CD4-positive, alpha-beta T cell treated with Interleukin-4 for 4 hours (primary cell): ENCODE data around the gene KIF26A.

Experiments
- DNase-seq: peaks from one replicate; pipeline ENCODE4 v3.0.0-alpha.2; 2020

Gene KIF26A

GRCh38 chr14:104212206-104213095 lies 74.1 kb downstream of the KIF26A start:
- no peak for DNase-seq

DNA sequence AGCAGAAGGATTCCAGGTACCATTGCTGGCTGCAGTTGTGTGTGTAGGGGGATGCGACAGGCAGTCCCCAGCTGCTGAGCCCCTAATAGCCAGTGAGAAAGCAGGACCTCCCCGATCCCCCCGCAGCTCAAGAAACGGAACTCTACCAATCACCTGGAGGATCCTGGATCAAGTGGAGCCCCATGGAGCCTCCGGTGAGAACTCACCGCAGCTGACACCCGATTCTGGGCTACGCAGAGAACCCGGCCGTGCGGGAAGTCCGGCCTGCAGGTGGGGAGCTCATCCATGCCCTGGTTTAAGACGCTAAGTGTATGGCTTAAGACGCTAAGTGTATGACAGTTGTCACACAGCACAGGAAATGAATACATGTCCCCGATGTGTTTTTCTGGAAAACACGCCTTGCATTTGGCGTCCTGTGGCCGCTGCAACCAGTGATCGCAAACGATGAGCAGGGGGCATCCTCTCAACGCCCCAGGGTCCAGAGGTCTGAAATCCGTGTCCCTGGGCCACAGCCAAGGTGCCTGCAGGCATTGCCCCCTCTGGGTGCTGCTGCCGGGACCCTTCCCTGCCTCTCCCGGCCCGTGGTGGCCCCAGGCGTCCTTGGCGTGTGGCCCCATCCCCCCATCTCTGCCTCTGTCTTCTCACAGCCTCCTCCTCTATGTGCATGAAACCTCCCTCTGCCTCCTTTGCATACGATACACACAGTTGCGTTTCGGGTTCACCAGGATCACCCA lies 75.1 kb downstream of the KIF26A start:
- no peak for DNase-seq

DNA sequence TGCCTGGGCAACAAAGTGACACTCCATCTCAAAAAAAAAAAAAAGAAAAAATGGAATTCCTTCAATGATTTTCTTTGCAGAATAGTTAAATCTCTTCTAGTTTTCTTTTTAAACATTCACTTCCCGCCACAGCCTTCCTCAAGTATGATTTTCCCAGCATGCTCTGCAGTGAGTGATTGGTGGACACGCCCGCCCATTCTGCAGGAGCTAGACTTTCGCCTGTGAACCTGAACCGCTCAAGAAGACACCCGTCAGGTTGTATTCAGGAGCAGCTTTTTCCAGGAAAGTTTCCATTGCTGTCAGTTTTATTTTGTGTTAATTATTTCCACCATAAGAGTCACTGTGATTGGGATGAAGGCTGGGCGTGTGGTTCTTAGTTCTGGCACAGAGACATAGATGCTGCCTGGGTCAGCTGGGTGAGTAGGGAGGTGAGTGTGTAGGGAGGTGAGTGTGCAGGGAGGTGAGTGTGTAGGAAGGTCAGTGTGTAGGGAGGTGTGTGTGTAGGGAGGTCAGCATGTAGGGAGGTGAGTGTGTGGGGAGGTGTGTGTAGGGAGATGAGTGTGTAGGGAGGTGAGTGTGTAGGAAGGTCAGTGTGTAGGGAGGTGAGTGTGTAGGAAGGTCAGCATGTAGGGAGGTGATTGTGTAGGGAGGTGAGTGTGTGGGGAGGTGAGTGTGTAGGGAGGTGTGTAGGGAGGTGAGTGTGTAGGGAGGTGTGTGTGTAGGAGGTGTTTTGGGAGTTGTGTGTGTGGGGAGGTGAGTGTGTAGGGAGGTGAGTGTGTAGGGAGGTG lies 76.2 kb downstream of the KIF26A start:
- no peak for DNase-seq

DNA sequence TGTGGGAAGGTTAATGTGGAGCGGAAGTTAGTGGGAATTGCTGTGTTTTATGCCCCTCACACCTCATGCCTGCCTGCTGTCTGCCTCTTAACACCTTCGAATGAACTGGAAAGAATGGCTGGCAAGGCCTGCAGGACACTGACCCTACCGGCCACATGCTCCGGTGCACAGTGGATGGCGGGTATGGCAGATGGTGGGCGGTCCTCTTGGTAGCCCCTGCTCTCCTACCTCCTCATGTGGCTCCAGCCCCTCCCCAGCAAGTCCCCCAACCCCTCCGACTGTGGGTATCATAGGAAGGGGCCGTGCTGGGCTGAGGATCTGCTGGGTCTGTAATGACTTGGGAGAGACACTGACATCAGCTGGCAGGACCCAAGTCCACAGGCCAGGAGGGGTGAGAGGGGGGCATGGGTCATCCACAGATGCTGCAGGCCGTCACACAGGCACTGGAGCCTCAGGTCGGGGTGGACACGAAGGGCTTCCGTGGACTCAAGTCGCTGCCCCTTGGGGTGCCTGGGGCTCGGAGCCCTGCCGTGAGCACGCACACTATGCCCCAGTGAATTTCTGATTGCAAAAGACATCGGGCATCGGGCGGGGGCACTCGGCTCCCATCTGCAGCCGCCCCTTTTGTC lies 77.4 kb downstream of the KIF26A start:
- no peak for DNase-seq

- DNase-seq: no peak
These were observed 78.1 kb downstream of the KIF26A start for GRCh38 chr14:104216457-104216856.

GRCh38 chr14:104217486-104218360 lies 79.3 kb downstream of the KIF26A start:
- no peak for DNase-seq

- DNase-seq: no peak
These were observed 80.2 kb downstream of the KIF26A start for GRCh38 chr14:104218361-104219180.

DNA sequence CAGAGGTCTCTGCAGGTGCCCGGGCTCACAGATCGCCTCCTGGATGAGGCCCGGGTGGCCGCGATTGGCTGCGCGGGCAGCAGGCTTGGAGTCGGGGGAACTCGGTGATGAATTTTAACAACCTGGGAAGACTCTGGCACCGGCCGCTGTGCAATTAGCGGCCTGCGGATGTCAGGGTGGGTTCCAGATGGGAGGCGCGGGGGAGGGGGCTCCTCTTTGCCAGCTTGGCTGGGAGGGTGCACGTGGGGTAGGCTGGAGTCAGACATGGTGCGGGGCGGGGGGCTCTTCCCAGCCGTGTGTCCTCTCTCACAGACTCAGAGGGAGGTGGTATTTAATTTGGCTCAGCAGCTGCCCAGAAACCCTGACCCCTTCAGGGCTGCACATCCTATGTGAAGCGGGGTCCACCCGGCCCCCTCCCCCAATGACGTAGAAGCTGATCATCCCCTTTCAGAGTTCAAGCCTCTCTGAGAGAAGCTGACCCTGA lies 81.4 kb downstream of the KIF26A start:
- no peak for DNase-seq

DNA sequence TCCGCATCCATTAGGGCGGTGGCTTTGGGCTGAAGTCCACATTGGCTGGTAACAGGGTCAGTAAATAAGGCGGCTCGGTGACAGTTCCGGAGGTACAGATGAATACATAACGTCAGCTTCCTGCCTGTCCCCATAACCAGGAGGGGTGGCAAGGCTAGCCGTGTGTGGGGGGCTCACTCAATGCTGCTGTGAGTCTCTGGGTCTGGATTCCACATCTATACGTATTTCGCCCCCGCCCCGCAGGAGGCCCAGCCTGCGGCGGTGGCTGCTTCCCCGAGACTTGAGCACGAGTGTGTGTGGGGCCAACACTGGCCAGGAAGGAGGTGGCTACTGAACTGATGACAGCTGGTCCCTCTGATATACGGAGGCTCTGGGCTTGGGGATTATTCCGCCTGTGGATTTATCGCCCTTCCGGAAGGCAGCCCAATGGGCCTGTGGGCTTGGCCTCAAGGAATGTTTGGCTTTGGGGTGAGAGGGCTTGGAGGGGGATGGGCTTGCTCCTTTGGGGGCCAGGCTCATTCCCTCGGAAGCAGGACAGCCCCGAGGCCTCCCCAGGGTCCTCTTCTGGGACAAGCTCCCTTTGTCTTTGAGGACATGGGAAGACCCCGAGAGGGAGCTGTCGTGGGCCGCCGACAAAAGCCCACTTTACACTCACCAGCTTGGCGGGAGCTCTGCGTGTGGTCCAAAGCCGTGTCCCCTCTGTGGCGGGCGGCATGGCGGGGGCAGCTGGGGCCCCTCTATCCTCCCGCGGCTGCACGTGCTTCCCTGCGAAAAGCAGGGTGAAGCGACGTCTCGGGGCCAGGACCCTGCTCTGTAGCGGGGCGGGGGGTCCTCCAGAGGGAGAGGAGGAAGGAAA lies 82.1 kb downstream of the KIF26A start:
- no peak for DNase-seq

GRCh38 chr14:104221071-104221625 lies 82.8 kb downstream of the KIF26A start:
- no peak for DNase-seq

DNA sequence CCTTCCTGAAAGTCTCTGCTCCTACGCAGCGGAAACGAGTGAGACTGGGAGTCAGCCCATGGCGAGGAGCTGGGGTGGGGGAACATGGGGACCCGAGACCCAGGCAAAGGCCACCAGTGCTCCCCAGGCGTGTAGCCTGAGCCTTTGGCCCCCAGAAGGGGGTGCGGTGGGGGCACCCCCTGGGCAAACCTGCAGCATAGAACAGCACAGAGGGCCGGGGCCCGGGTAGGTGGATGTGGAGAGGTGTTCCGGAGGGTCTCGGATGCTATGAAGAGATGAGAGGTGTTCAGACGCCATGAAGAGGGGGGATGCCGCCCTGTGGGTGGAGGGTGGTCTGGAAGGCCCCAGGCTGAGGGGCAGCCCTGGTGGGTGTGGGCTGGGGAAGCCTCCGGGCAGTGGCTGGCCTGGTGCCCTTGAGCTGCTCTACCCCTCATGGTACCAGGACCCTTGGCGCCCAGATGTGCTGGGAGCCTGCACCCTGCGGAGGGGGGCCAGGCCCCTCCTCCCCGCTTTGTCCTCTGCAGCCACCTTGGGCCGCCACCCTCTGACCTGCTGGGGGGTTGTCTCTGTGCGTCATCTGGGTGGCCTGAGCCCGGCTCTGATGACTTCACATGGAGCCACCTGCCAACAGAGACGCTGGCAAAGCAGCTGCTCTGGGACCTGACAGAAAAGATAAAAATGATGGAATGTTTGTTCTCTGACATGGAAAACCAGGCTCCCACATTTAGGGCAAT lies 83.4 kb downstream of the KIF26A start:
- no peak for DNase-seq

GRCh38 chr14:104222396-104223036 lies 84.1 kb downstream of the KIF26A start:
- no peak for DNase-seq

DNA sequence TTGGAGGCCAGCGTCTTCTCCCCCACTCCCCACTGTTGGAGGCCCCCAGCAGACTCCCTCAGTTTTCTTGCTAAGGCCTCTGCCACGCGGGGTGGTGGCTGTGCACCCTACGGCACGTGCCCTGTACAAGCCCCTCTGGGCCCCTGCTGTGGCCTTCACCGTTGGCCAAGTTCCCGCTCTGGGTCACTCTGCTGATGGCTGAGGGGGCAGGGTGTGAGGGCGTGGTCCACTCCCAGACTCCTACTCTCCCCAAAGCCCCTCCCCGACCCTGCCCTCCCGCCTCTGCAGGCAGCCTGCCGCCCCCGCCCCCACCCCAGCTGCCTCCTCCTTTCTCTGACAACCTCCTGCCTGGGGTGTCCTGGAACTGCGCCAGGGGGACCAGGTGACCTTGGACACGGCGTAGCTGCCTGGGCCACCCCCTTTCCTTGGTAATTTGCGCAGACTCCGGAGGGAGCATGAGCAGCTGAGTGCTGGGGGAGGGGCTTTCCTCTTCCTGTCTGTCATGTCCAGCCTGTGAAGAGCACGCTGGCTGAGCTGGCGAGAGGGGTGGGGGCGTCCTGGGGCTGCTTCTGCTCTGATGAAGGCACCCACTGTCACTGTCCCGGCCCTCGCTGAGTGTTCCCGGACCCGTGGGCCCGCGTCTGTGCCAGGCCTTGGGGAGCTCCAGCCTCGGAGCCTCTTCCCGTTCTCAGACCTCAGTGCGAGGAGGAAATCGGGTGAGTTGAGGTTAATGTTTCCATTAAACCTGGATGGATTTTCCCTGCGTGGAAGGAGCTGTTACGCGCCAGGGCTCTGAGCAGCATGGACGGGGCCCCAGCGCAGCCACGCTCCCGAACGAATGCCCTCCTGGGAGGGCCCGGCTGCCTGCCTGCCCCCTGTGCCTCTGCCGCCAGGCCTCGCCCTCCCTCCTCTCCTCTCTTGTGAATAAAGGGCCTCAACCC lies 85.0 kb downstream of the KIF26A start:
- no peak for DNase-seq

DNA sequence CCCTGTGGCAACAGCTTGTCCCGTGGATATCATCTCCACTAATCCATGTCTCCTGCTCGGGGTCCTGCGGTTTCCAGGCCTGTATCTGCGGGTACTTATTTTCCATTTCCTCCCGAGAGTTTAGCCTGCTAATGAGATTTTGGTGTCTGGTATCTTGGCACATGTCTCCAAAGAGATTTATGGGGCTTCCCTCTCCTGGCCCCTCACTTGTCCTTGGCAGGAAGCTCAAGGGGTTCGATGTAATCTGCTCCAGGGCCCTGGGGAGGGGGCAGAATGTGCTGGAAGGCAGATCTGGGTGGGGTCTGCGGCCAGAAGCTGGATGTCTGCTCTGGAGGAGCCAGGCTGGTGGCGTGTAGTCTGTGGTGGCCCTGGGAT lies 85.7 kb downstream of the KIF26A start:
- DNase-seq: no peak

- DNase-seq: no peak
These were observed 86.3 kb downstream of the KIF26A start for GRCh38 chr14:104224506-104225277.
